ENCODE results near the gene RTL5.
"Not testable (repeated sequence)": the region's sequence is repeated elsewhere in the genome, so short reads cannot be mapped to it uniquely, and the experiment has no call there.

Gene RTL5

DNA sequence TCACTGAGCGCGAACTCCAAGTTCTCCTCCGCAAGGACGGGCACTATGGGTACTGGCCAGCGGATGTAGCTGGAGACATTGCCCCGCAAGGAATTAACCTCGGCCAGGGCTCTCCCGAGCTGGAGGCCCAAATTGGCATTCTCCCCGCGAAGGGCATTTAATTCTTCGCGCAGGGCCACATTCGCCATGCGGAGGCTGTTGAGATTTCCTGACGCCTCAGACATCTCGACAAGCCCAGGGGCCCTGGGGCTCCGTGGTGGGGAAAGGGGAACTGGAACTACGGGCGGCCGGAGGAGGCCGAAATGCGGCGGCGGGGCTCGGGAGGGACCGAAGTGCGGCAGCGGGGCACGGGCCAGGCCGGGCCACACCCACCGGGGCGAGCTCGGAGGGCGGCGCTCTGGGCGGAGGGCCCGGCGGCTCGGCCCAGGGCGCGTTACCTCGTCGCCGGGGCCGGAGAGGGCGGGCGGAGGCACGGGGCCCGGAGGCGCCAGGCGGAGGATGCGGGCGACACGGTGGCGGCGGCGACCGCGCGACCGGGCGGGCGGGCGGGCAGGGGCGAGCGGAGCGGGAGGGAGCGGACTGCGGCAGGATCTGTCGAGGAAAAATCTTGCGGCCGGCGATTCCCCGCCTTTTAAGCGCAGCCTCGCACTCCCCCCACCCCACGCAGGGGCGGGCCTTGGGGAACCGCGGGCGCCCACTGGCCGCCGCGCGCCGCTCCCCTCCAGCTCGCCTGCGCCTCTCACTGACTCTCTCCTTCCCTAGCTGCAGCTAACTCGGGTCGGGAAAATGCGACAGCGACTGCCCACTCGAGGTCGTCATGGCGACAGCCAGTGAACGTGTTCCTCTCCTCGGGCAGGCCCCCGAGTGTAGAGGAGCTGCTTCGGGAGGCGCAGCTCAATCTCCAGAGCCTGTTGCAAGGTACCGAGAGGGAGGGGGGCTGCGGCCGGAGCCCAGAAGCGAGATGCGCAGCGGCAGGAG is at the start of gene RTL5:
Gene RTL5 (minus strand): TSS at position 599 of the 978 bp plus-strand sequence.
- H3K9me3 ChIP-seq (ENCODE audit: control insufficient read depth in 5 of 5, low read length in 5 of 5) = no peaks in the 10 kb centered on the region
- H3K4me1 ChIP-seq (ENCODE audit: control insufficient read depth in 5 of 5, insufficient read depth in 5 of 5, low read length in 5 of 5) = peaks cover 5 to 33% (median 31%) of the 10 kb centered on the region in 5 donors
- no peak within 1 kb of the TSS for H3K27ac ChIP-seq (ENCODE audit: low read depth, low read length)
- peak within 1 kb of the TSS in 3 of 5 donors; percentile 17 to 50 (median 25) for H3K9ac ChIP-seq (ENCODE audit: low read length in 5 of 5)
- H3K36me3 ChIP-seq (ENCODE audit: control insufficient read depth in 5 of 5, insufficient read depth in 5 of 5, low read length in 5 of 5) = peaks cover 0 to 7% (median 3%) of the 10 kb centered on the region in 5 donors
- peak within 1 kb of the TSS; percentile 34 to 67 (median 56) for H3K4me3 ChIP-seq (ENCODE audit: low read depth in 1 of 5, low read length in 5 of 5)
- peaks cover 0 to 35% (median 18%) of the 10 kb centered on the region in 5 donors for H3K27me3 ChIP-seq (ENCODE audit: control insufficient read depth in 5 of 5, insufficient read depth in 4 of 5, low read length in 5 of 5)

DNA sequence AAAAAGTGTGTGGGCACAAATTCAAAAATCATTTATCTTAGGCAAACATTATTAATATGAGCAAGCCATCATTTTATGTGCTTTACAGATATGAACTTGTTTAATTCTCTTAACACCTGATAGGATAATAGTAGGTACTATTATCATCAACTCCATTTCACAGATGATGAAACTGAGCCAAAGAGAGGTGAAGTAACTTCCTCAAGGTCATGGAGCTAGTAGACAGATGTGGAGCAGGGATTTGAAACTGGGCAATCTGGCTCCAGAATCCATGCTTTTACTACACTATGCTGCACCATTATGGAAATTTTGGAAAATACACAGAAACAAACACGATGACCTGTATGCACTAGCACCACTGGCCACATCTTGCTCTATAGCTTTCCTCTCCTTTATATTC is 48.8 kb upstream of the RTL5 start:
- Histone ChIP-seq H3K4me1 (ENCODE audit: control insufficient read depth in 5 of 5, insufficient read depth in 5 of 5, low read length in 5 of 5) (peaks cover 3 to 18% (median 13%) of the 10 kb centered on the region in 5 donors), H3K27ac (ENCODE audit: low read depth, low read length) (no peak overlapping the region), H3K27me3 (ENCODE audit: control insufficient read depth in 5 of 5, insufficient read depth in 4 of 5, low read length in 5 of 5) (peaks cover 0 to 6% (median 2%) of the 10 kb centered on the region in 5 donors), H3K4me3 (ENCODE audit: low read depth in 1 of 5, low read length in 5 of 5) (peak overlapping the region in 3 of 5 donors; percentile 75 to 95 (median 91)), H3K36me3 (ENCODE audit: control insufficient read depth in 5 of 5, insufficient read depth in 5 of 5, low read length in 5 of 5) (no peaks in the 10 kb centered on the region), H3K9me3 (ENCODE audit: control insufficient read depth in 5 of 5, low read length in 5 of 5) (no peaks in the 10 kb centered on the region), H3K9ac (ENCODE audit: low read length in 5 of 5) (peak overlapping the region in 1 of 5 donors; percentile 83)

DNA sequence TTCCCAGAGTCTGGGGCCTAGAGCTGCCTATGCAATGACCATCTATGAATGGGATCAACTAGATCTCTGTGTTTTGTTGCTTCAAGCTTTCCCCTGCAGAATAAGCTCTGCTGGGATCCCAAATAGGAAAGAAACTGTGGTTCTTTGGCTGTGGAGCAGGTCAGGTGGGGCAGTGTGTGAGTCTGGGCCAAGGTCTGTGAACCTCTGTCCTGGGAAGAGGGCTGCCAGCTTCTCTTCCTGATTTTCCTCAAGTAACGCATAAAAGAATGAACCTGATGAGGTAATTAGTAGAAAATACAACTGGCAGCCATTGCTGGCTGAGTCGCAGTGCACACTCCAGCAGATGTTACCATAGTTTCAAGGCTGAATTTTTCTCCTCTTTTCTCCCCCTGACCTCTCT is 45.3 kb upstream of the RTL5 start:
- H3K27ac ChIP-seq (ENCODE audit: low read depth, low read length) = no peak overlapping the region
- H3K9ac ChIP-seq (ENCODE audit: low read length in 5 of 5) = no peak overlapping the region
- no peaks in the 10 kb centered on the region for H3K36me3 ChIP-seq (ENCODE audit: control insufficient read depth in 5 of 5, insufficient read depth in 5 of 5, low read length in 5 of 5)
- H3K9me3 ChIP-seq (ENCODE audit: control insufficient read depth in 5 of 5, low read length in 5 of 5) = no peaks in the 10 kb centered on the region
- H3K27me3 ChIP-seq (ENCODE audit: control insufficient read depth in 5 of 5, insufficient read depth in 4 of 5, low read length in 5 of 5) = peaks cover 0 to 9% (median 2%) of the 10 kb centered on the region in 5 donors
- H3K4me3 ChIP-seq (ENCODE audit: low read depth in 1 of 5, low read length in 5 of 5) = no peak overlapping the region
- H3K4me1 ChIP-seq (ENCODE audit: control insufficient read depth in 5 of 5, insufficient read depth in 5 of 5, low read length in 5 of 5) = peaks cover 0 to 5% (median 2%) of the 10 kb centered on the region in 5 donors

DNA sequence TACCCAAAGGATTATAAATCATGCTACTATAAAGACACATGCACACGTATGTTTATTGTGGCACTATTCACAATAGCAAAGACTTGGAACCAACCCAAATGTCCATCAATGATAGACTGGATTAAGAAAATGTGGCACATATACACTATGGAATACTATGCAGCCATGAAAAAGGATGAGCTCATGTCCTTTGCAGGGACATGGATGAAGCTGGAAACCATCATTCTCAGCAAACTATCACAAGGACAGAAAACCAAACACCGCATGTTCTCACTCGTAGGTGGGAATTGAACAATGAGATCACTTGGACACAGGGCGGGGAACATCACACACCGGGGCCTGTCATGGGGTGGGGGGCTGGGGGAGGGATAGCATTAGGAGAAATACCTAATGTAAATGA is 44.6 kb upstream of the RTL5 start:
- not testable (repeated sequence) for H3K9ac ChIP-seq (ENCODE audit: low read length in 5 of 5); H3K27me3 ChIP-seq (ENCODE audit: control insufficient read depth in 5 of 5, insufficient read depth in 4 of 5, low read length in 5 of 5); H3K36me3 ChIP-seq (ENCODE audit: control insufficient read depth in 5 of 5, insufficient read depth in 5 of 5, low read length in 5 of 5); H3K4me1 ChIP-seq (ENCODE audit: control insufficient read depth in 5 of 5, insufficient read depth in 5 of 5, low read length in 5 of 5); H3K4me3 ChIP-seq (ENCODE audit: low read depth in 1 of 5, low read length in 5 of 5); H3K9me3 ChIP-seq (ENCODE audit: control insufficient read depth in 5 of 5, low read length in 5 of 5); H3K27ac ChIP-seq (ENCODE audit: low read depth, low read length)

DNA sequence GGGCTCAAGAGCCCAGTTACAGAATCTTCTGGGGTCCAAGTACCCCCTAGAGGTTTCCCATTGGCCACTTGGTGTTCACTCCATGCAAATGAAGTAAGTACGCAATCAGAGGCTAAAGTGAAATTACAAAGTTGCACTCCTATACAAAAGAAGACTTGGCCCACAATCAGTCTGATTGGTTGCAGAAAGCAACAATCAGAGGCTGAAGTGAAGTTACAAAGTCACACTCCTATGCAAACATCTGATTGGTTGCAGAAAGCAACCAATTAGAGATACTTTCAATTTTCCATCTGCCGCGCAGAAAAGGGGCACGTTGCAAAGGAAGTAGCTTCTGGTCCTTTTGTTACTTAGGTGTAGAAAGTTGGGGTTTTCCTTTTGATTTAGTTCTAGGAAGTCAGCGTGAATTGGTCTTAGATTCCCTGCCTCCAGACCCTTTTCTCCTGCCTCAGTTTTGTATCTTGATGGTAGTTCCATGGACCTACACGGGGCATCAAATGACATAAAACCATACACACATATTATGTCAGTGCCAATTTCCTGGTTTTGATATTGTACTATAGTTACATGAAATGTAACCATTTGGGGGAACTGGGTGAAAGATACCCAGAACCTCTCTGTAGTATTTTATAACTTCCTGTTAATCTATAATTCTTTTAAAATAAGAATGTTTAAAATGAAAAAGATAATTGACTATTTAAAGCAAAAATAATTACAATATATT is 37.5 kb upstream of the RTL5 start:
- H3K4me3 ChIP-seq (ENCODE audit: low read depth in 1 of 5, low read length in 5 of 5) = peak overlapping the region in 4 of 5 donors; percentile 34 to 57 (median 48)
- H3K27me3 ChIP-seq (ENCODE audit: control insufficient read depth in 5 of 5, insufficient read depth in 4 of 5, low read length in 5 of 5) = peaks cover 0 to 4% (median 2%) of the 10 kb centered on the region in 5 donors
- no peaks in the 10 kb centered on the region for H3K36me3 ChIP-seq (ENCODE audit: control insufficient read depth in 5 of 5, insufficient read depth in 5 of 5, low read length in 5 of 5)
- H3K9ac ChIP-seq (ENCODE audit: low read length in 5 of 5) = no peak overlapping the region
- H3K4me1 ChIP-seq (ENCODE audit: control insufficient read depth in 5 of 5, insufficient read depth in 5 of 5, low read length in 5 of 5) = no peaks in the 10 kb centered on the region
- no peaks in the 10 kb centered on the region for H3K9me3 ChIP-seq (ENCODE audit: control insufficient read depth in 5 of 5, low read length in 5 of 5)
- no peak overlapping the region for H3K27ac ChIP-seq (ENCODE audit: low read depth, low read length)

DNA sequence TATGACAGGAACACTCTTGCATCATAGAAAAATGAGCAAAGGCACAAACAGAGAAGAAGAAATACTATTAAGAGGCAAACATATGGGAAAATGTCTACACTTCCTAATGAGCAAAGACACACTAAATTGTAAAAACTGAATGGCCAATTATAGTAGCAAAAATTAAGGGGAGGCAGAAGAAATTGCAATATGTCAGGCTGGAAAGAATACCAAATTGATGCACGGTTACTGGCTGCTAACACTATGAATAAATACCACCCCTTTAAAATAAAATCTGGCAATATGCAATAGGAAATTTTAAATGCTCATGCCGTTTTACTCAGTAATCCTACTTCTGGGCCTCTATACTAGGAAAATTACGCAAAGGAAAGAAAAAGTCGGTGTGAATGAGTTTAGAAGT is 33.8 kb upstream of the RTL5 start:
- Histone ChIP-seq H3K9ac (ENCODE audit: low read length in 5 of 5) (no peak overlapping the region), H3K9me3 (ENCODE audit: control insufficient read depth in 5 of 5, low read length in 5 of 5) (no peaks in the 10 kb centered on the region), H3K36me3 (ENCODE audit: control insufficient read depth in 5 of 5, insufficient read depth in 5 of 5, low read length in 5 of 5) (no peaks in the 10 kb centered on the region), H3K4me1 (ENCODE audit: control insufficient read depth in 5 of 5, insufficient read depth in 5 of 5, low read length in 5 of 5) (no peaks in the 10 kb centered on the region), H3K27ac (ENCODE audit: low read depth, low read length) (no peak overlapping the region), H3K27me3 (ENCODE audit: control insufficient read depth in 5 of 5, insufficient read depth in 4 of 5, low read length in 5 of 5) (peaks cover 0 to 7% (median 3%) of the 10 kb centered on the region in 5 donors), H3K4me3 (ENCODE audit: low read depth in 1 of 5, low read length in 5 of 5) (no peak overlapping the region)

DNA sequence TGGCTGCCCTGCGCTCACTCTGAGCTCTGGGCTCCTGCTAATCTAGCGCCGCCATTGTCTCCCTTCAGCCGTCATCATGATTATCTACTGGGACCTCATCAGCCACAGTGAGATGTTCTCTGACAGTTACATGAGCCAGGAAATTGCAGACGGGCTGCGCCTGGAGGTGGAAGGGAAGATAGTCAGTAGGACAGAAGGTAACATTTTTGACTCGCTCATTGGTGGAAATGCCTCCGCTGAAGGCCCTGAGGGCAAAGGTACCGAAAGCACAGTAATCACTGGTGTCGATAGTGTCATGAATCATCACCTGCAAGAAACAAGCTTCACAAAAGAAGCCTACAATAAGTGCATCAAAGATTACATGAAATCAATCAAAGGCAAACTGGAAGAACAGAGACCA is 28.1 kb upstream of the RTL5 start:
- no peaks in the 10 kb centered on the region for H3K36me3 ChIP-seq (ENCODE audit: control insufficient read depth in 5 of 5, insufficient read depth in 5 of 5, low read length in 5 of 5)
- H3K9ac ChIP-seq (ENCODE audit: low read length in 5 of 5) = no peak overlapping the region
- H3K27ac ChIP-seq (ENCODE audit: low read depth, low read length) = no peak overlapping the region
- no peak overlapping the region for H3K4me3 ChIP-seq (ENCODE audit: low read depth in 1 of 5, low read length in 5 of 5)
- peaks cover 3 to 13% (median 11%) of the 10 kb centered on the region in 5 donors for H3K27me3 ChIP-seq (ENCODE audit: control insufficient read depth in 5 of 5, insufficient read depth in 4 of 5, low read length in 5 of 5)
- no peaks in the 10 kb centered on the region for H3K4me1 ChIP-seq (ENCODE audit: control insufficient read depth in 5 of 5, insufficient read depth in 5 of 5, low read length in 5 of 5)
- H3K9me3 ChIP-seq (ENCODE audit: control insufficient read depth in 5 of 5, low read length in 5 of 5) = peaks cover 0 to 7% (median 0%) of the 10 kb centered on the region in 5 donors

DNA sequence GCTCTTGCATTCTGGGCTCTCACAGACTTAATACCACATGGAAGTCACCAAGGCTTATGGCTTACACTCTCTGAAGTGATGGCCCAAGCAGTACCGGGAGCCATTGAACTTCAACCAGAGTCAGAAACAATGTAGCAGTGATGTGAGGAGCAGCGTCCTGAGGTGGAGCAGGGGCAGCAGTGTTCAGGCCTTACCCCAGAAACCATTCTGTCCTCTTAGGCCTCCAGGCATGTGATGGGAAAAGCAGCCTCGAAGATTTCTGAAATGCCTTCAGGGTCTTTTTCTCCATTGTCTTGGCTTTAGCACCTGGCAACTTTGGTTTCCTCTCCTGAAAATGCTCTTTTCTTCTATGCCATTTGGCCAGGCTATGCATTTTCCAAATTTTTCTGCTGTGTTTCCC is 27.1 kb upstream of the RTL5 start:
- peaks cover 0 to 7% (median 0%) of the 10 kb centered on the region in 5 donors for H3K9me3 ChIP-seq (ENCODE audit: control insufficient read depth in 5 of 5, low read length in 5 of 5)

DNA sequence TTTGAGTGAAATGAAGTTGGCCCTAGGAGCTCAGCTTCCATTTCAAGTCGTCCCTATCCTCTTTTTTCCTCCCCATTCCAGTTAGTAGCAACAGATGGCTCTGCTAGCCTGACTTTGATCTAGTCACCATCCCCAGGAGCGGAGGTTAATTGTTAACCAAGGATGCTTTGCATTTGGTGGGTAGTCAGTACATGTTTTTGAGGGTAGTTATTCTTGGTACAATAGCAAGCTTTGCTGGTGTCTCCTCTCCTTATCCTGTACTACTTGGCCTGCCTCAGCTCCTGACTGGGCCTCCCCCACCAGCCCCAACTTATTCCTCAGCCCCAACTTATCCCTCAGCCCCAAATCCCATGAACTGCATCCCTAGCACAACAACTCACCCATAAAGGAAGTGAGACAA is 14.8 kb upstream of the RTL5 start:
- H3K27me3 ChIP-seq (ENCODE audit: control insufficient read depth in 5 of 5, insufficient read depth in 4 of 5, low read length in 5 of 5) = peaks cover 0 to 18% (median 6%) of the 10 kb centered on the region in 5 donors
- H3K9ac ChIP-seq (ENCODE audit: low read length in 5 of 5) = no peak overlapping the region
- H3K27ac ChIP-seq (ENCODE audit: low read depth, low read length) = no peak overlapping the region
- no peaks in the 10 kb centered on the region for H3K4me1 ChIP-seq (ENCODE audit: control insufficient read depth in 5 of 5, insufficient read depth in 5 of 5, low read length in 5 of 5)
- peaks cover 0 to 8% (median 3%) of the 10 kb centered on the region in 5 donors for H3K36me3 ChIP-seq (ENCODE audit: control insufficient read depth in 5 of 5, insufficient read depth in 5 of 5, low read length in 5 of 5)
- H3K4me3 ChIP-seq (ENCODE audit: low read depth in 1 of 5, low read length in 5 of 5) = no peak overlapping the region
- H3K9me3 ChIP-seq (ENCODE audit: control insufficient read depth in 5 of 5, low read length in 5 of 5) = no peaks in the 10 kb centered on the region

More for the DNA sequence above, 27.1 kb upstream of the RTL5 start:
- Histone ChIP-seq H3K9ac (ENCODE audit: low read length in 5 of 5) (no peak overlapping the region), H3K4me1 (ENCODE audit: control insufficient read depth in 5 of 5, insufficient read depth in 5 of 5, low read length in 5 of 5) (no peaks in the 10 kb centered on the region), H3K36me3 (ENCODE audit: control insufficient read depth in 5 of 5, insufficient read depth in 5 of 5, low read length in 5 of 5) (no peaks in the 10 kb centered on the region), H3K4me3 (ENCODE audit: low read depth in 1 of 5, low read length in 5 of 5) (no peak overlapping the region), H3K27ac (ENCODE audit: low read depth, low read length) (no peak overlapping the region), H3K27me3 (ENCODE audit: control insufficient read depth in 5 of 5, insufficient read depth in 4 of 5, low read length in 5 of 5) (peaks cover 3 to 13% (median 11%) of the 10 kb centered on the region in 5 donors)

DNA sequence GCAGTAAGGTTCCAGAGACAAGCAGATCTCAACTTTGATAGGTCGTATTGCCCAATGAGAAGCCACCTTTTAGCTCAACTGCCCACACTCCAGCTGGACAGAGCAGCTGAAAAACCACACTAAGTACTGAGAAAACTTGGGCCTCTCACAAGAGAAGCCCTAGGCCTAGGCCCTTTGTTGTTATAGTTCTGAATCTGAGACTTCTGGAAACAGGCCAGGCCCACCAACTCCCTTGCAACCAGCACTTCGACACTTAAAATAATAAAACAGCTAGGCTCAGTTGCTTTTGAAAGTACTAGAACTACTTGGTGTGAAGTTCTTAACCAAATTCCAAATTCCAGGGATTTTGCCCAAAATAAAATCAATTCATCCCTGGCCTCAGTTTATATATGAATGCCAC is 13.5 kb upstream of the RTL5 start:
- Histone ChIP-seq H3K27ac (ENCODE audit: low read depth, low read length) (no peak overlapping the region), H3K4me3 (ENCODE audit: low read depth in 1 of 5, low read length in 5 of 5) (no peak overlapping the region), H3K36me3 (ENCODE audit: control insufficient read depth in 5 of 5, insufficient read depth in 5 of 5, low read length in 5 of 5) (peaks cover 0 to 9% (median 5%) of the 10 kb centered on the region in 5 donors), H3K9me3 (ENCODE audit: control insufficient read depth in 5 of 5, low read length in 5 of 5) (no peaks in the 10 kb centered on the region), H3K27me3 (ENCODE audit: control insufficient read depth in 5 of 5, insufficient read depth in 4 of 5, low read length in 5 of 5) (peaks cover 0 to 17% (median 7%) of the 10 kb centered on the region in 5 donors), H3K9ac (ENCODE audit: low read length in 5 of 5) (no peak overlapping the region), H3K4me1 (ENCODE audit: control insufficient read depth in 5 of 5, insufficient read depth in 5 of 5, low read length in 5 of 5) (no peaks in the 10 kb centered on the region)

Data from subcutaneous abdominal adipose tissue (tissue), 5 donors.